H9 (cell line): ENCODE measurements around the gene BRCC3. TPM values are rescaled to one million over a fixed set of nuclear protein-coding genes. Genes with fewer than 3 reads are reported as not detected.

Source experiments
- DNase-seq: peaks from one replicate; pipeline ENCODE4 v3.0.0-alpha.2; 2017
- H2AFZ ChIP-seq: one replicate; pipeline ENCODE4 v1.6.1; 2013; ENCODE audit warnings: mild to moderate bottlenecking, low read length, control low read depth, moderate library complexity
- H2AK5ac ChIP-seq: 2 replicates; pipeline ENCODE4 v1.6.1; 2013; ENCODE audit warnings: low read length, control low read depth, mixed read lengths; ENCODE audit not compliant: insufficient read length
- H2BK120ac ChIP-seq: one replicate; pipeline ENCODE4 v1.6.1; 2013; ENCODE audit warnings: low read depth, mild to moderate bottlenecking, low read length, control low read depth, inconsistent platforms; ENCODE audit not compliant: poor library complexity, severe bottlenecking
- H2BK12ac ChIP-seq: 2 replicates; pipeline ENCODE4 v1.6.1; 2013; ENCODE audit warnings: low read length, control low read depth, mixed read lengths, low read depth; ENCODE audit not compliant: insufficient read length
- H2BK15ac ChIP-seq: 2 replicates; pipeline ENCODE4 v1.6.1; 2013; ENCODE audit warnings: low read depth, low read length, control low read depth
- H2BK20ac ChIP-seq: one replicate; pipeline ENCODE4 v1.6.1; 2013; ENCODE audit warnings: low read depth, mild to moderate bottlenecking, low read length, control low read depth, inconsistent platforms; ENCODE audit not compliant: poor library complexity, severe bottlenecking
- H2BK5ac ChIP-seq: 2 replicates; pipeline ENCODE4 v1.6.1; 2013; ENCODE audit warnings: low read length, control low read depth, mixed read lengths; ENCODE audit not compliant: insufficient read length
- H3K14ac ChIP-seq: 2 replicates; pipeline ENCODE4 v1.6.1; 2013; ENCODE audit warnings: low read length, control low read depth; ENCODE audit not compliant: insufficient read depth
- H3K18ac ChIP-seq: 2 replicates; pipeline ENCODE4 v1.6.1; 2013; ENCODE audit warnings: low read depth, mild to moderate bottlenecking, mixed read lengths, low read length, control low read depth; ENCODE audit not compliant: insufficient read length
- H3K23ac ChIP-seq: 2 replicates; pipeline ENCODE4 v1.6.1; 2013; ENCODE audit warnings: low read length, control low read depth, mixed read lengths, low read depth; ENCODE audit not compliant: insufficient read length
- H3K23me2 ChIP-seq: 2 replicates; pipeline ENCODE4 v1.6.1; 2013; ENCODE audit warnings: low read depth, mild to moderate bottlenecking, mixed read lengths, low read length, control low read depth; ENCODE audit not compliant: insufficient read length, poor library complexity, severe bottlenecking
- H3K27ac ChIP-seq: 2 replicates; pipeline ENCODE4 v1.5.1; 2013; ENCODE audit warnings: low read length, control low read depth, mixed read lengths, low read depth; ENCODE audit not compliant: insufficient read length
- H3K27me3 ChIP-seq: 2 replicates; pipeline ENCODE4 v1.6.1; 2013; ENCODE audit warnings: low read length, control low read depth, inconsistent platforms; ENCODE audit not compliant: insufficient read depth
- H3K4ac ChIP-seq: 2 replicates; pipeline ENCODE4 v1.6.1; 2013; ENCODE audit warnings: low read depth, mild to moderate bottlenecking, control low read depth, inconsistent platforms, low read length, moderate library complexity
- H3K4me1 ChIP-seq: 2 replicates; pipeline ENCODE4 v1.6.1; 2013; ENCODE audit warnings: low read length, control low read depth, inconsistent platforms; ENCODE audit not compliant: insufficient read depth
- H3K4me2 ChIP-seq: 2 replicates; pipeline ENCODE4 v1.6.1; 2013; ENCODE audit warnings: low read length, control low read depth, mixed read lengths; ENCODE audit not compliant: insufficient read length, insufficient read depth
- H3K56ac ChIP-seq: 2 replicates; pipeline ENCODE4 v1.6.1; 2013; ENCODE audit warnings: low read depth, mild to moderate bottlenecking, mixed read lengths, low read length, control low read depth; ENCODE audit not compliant: insufficient read length
- H3K79me1 ChIP-seq: 2 replicates; pipeline ENCODE4 v1.6.1; 2013; ENCODE audit warnings: low read depth, mild to moderate bottlenecking, moderate library complexity, low read length, control low read depth, inconsistent platforms; ENCODE audit not compliant: insufficient read depth, poor library complexity, severe bottlenecking
- H3K79me2 ChIP-seq: 2 replicates; pipeline ENCODE4 v1.6.1; 2013; ENCODE audit warnings: low read length, control low read depth, inconsistent platforms; ENCODE audit not compliant: insufficient read depth
- H3K9ac ChIP-seq: 2 replicates; pipeline ENCODE4 v1.6.1; 2013; ENCODE audit warnings: low read length, control low read depth, mixed read lengths; ENCODE audit not compliant: insufficient read length; ENCODE audit errors: extremely low read depth
- H3K9me3 ChIP-seq: one replicate; pipeline ENCODE4 v1.6.1; 2013; ENCODE audit warnings: low read depth, low read length, inconsistent platforms; ENCODE audit not compliant: control insufficient read depth
- H3T11ph ChIP-seq: one replicate; pipeline ENCODE4 v1.6.1; 2013; ENCODE audit warnings: mild to moderate bottlenecking, low read length, control low read depth, inconsistent platforms
- H4K20me1 ChIP-seq: one replicate; pipeline ENCODE4 v1.6.1; 2013; ENCODE audit not compliant: control insufficient read depth, insufficient read length, insufficient read depth
- H4K5ac ChIP-seq: 2 replicates; pipeline ENCODE4 v1.6.1; 2013; ENCODE audit warnings: low read depth, mild to moderate bottlenecking, mixed read lengths, low read length, control low read depth; ENCODE audit not compliant: insufficient read length
- H4K8ac ChIP-seq: replicated peaks from 2 replicates; pipeline ENCODE4 v1.6.1; 2013; ENCODE audit warnings: low read length, control low read depth, mixed read lengths, low read depth; ENCODE audit not compliant: insufficient read length
- H4K91ac ChIP-seq: 2 replicates; pipeline ENCODE4 v1.6.1; 2013; ENCODE audit warnings: low read depth, mild to moderate bottlenecking, moderate library complexity, mixed read lengths, low read length, control low read depth; ENCODE audit not compliant: insufficient read length
- H3K27ac Mint-ChIP-seq, 3 experiments: 2 replicates in 2 of 3; 3 replicates in 1 of 3; pipeline ENCODE4 v1.8.0; 2020 to 2021; ENCODE audit warnings: mixed read lengths in 3 of 3, mild to moderate bottlenecking in 1 of 3, moderate library complexity in 1 of 3
- H3K27me3 Mint-ChIP-seq: 2 replicates; pipeline ENCODE4 v1.8.0; 2021; ENCODE audit warnings: low read depth, mild to moderate bottlenecking, moderate library complexity, mixed read lengths
- H3K36me3 Mint-ChIP-seq, 3 experiments: 2 replicates in 2 of 3; 3 replicates in 1 of 3; pipeline ENCODE4 v1.8.0; 2020 to 2021; ENCODE audit warnings: low read depth in 3 of 3, mixed read lengths in 3 of 3; ENCODE audit not compliant: insufficient read depth in 1 of 3
- H3K4me1 Mint-ChIP-seq, 2 experiments: 2 replicates each; pipeline ENCODE4 v1.8.0; 2020; ENCODE audit warnings: mixed read lengths in 2 of 2
- H3K4me3 Mint-ChIP-seq, 2 experiments: 2 replicates in 1 of 2; 3 replicates in 1 of 2; pipeline ENCODE4 v1.8.0; 2020 to 2021; ENCODE audit warnings: mild to moderate bottlenecking in 2 of 2, mixed read lengths in 2 of 2, moderate library complexity in 1 of 2
- H3K9me3 Mint-ChIP-seq, 2 experiments: 2 replicates in 1 of 2; 3 replicates in 1 of 2; pipeline ENCODE4 v1.8.0; 2020; ENCODE audit warnings: mild to moderate bottlenecking in 2 of 2, mixed read lengths in 2 of 2, moderate library complexity in 1 of 2
- CTCF ChIP-seq: fragments of 200-600 bp; sonication (generic); conservative IDR thresholded peaks from 3 replicates; pipeline ENCODE4 v1.8.0; 2021; ENCODE audit warnings: antibody characterized with exemption, mild to moderate bottlenecking
- WGBS: extraction: QIAGEN DNeasy Blood & Tissue Kit; methylation state at CpG from one replicate; pipeline ENCODE4 v1.1.7; 2013; ENCODE audit warnings: missing lambda C conversion rate, low lambda C conversion rate, mixed read lengths; ENCODE audit not compliant: insufficient read length; ENCODE audit errors: extremely low coverage; 5-methylcytosine and 5-hydroxymethylcytosine counted together
- total RNA-seq: library from RNA; stranded (reverse); gene quantifications from 2 replicates; pipeline ENCODE4 v1.2.1, GENCODE V29; 2021

BRCC3 gene
- total RNA-seq, 1 experiment from 2014 or later = 27.3 TPM

GRCh38 chrX:155112171-155112570, 40.9 kb downstream of the BRCC3 start:
- no peak overlapping the region for H3K4me3 Mint-ChIP-seq
- no peak for TF ChIP-seq CTCF
- Histone ChIP-seq H4K20me1 (no peaks in the 10 kb centered on the region), H4K5ac (no peak overlapping the region), H3K27me3 (no peaks in the 10 kb centered on the region), H3K4ac (no peak overlapping the region), H3K18ac (no peak overlapping the region), H2BK5ac (no peak overlapping the region), H3K9ac (no peak overlapping the region), H3K4me2 (no peak overlapping the region), H2BK15ac (no peak overlapping the region), H3K79me1 (no peaks in the 10 kb centered on the region), H3K9me3 (peaks cover 28% of the 10 kb centered on the region), H3K79me2 (no peaks in the 10 kb centered on the region), H2AK5ac (no peak overlapping the region), H4K91ac (no peak overlapping the region), H2AFZ (no peak overlapping the region), H3K56ac (no peak overlapping the region), H3K23ac (no peak overlapping the region), H2BK20ac (no peak overlapping the region), H2BK120ac (no peak overlapping the region), H3K4me1 (no peaks in the 10 kb centered on the region), H4K8ac (no peak overlapping the region), H2BK12ac (no peak overlapping the region), H3K27ac (no peak overlapping the region), H3T11ph (no peak overlapping the region), H3K23me2 (no peaks in the 10 kb centered on the region), H3K14ac (no peak overlapping the region)
- H3K27me3 Mint-ChIP-seq = no peaks in the 10 kb centered on the region
- H3K4me1 Mint-ChIP-seq = no peaks in the 10 kb centered on the region
- peaks cover 76 to 83% of the 10 kb centered on the region in 2 experiments for H3K9me3 Mint-ChIP-seq
- H3K36me3 Mint-ChIP-seq = peaks cover 11 to 43% (median 28%) of the 10 kb centered on the region in 3 experiments; a peak in 6 of 7 replicates
- no peak overlapping the region for H3K27ac Mint-ChIP-seq
- DNase-seq = no peak
- no CpG with 5 or more reads among the region's 3 CpGs for WGBS
